22Rv1 (cell line): ENCODE data around the gene NPHS1.

ENCODE experiments used
- H3K27ac ChIP-seq: fragments of 450-650 bp; 2 replicates; pipeline ENCODE4 v1.5.1; 2017
- ZFX ChIP-seq: fragments of 450-650 bp; IDR thresholded peaks from 2 replicates; pipeline ENCODE4 v1.6.1; 2017; ENCODE audit warnings: antibody characterized with exemption, borderline replicate concordance
- TF ChIP-seq, protein P1 (sequence below): fragments of 450-650 bp; IDR thresholded peaks from 2 replicates; pipeline ENCODE4 v1.5.1; 2017; ENCODE audit warnings: mild to moderate bottlenecking

The NPHS1 gene

DNA sequence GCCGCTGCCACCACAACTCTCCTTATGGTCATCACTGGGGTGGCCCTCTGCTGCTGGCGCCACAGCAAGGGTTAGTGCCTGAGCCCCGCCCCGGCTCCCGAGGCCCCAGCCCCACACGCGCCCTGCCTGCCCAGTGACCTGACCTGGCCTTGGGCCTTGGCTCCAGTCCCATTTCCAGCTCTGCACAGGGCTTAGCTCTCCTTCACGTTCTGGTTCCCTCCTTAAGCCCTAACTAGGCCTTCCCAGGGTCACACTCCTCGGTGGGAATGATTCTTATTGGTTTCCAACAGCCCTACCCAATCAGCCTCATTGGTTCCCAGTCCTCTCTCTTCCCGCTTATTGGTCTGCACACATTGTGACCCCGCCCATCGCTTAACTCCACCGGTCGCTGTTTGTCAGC lies 10.2 kb upstream of the NPHS1 start:
- no peak overlapping the region; the same call in 1 of the 2 replicates for H3K27ac ChIP-seq
- TF ChIP-seq, protein P1, sequence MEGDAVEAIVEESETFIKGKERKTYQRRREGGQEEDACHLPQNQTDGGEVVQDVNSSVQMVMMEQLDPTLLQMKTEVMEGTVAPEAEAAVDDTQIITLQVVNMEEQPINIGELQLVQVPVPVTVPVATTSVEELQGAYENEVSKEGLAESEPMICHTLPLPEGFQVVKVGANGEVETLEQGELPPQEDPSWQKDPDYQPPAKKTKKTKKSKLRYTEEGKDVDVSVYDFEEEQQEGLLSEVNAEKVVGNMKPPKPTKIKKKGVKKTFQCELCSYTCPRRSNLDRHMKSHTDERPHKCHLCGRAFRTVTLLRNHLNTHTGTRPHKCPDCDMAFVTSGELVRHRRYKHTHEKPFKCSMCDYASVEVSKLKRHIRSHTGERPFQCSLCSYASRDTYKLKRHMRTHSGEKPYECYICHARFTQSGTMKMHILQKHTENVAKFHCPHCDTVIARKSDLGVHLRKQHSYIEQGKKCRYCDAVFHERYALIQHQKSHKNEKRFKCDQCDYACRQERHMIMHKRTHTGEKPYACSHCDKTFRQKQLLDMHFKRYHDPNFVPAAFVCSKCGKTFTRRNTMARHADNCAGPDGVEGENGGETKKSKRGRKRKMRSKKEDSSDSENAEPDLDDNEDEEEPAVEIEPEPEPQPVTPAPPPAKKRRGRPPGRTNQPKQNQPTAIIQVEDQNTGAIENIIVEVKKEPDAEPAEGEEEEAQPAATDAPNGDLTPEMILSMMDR, result no peak
- no peak for TF ChIP-seq ZFX

DNA sequence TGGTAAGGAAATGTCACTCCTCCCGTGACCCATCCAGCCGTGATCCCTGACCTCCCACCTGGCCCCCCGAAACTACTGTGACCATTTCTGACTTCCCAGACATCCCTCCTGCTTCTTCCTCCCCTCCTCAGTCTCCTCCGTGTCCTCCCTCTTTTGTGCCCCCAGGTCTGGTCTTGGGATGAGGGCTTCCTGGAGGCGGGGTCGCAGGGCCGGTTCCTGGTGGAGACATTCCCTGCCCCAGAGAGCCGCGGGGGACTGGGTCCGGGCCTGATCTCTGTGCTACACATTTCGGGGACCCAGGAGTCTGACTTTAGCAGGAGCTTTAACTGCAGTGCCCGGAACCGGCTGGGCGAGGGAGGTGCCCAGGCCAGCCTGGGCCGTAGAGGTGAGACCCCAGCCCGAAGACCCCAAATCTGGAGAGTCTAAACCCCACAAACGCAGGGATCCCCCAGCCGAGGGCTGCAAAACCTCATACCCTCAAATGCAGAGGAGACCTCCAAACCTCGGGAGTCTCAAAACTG lies 9.4 kb upstream of the NPHS1 start:
- TF ChIP-seq, protein P1, result no peak
- no peak for TF ChIP-seq ZFX
- H3K27ac ChIP-seq, result no peak overlapping the region

DNA sequence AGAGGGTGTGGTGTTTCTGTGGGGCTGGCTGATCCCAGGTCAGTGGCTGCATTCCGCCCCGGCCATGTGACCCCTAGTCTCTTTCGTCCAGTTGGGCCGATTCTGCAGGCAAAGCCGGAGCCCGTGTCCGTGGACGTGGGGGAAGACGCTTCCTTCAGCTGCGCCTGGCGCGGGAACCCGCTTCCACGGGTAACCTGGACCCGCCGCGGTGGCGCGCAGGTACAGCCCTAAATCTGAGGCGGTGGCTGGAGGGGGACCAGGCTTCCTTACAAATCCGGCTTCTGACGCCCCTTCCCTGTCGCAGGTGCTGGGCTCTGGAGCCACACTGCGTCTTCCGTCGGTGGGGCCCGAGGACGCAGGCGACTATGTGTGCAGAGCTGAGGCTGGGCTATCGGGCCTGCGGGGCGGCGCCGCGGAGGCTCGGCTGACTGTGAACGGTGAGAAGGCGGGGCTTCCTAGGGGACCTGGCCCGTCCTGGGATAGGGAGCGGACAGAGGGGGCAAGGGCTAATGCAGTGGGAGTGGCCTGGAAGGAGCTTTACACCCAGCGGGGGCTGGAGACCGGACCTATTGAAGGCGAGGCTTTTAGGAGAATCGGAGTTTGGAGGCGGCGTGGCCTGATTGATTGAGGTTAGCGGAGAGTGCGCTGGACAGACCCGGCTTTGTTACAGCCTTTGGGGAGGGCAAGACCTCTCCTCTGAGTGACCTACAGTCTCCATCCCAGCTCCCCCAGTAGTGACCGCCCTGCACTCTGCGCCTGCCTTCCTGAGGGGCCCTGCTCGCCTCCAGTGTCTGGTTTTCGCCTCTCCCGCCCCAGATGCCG lies 8.7 kb upstream of the NPHS1 start:
- TF ChIP-seq, protein P1, result no peak
- TF ChIP-seq ZFX, result no peak
- H3K27ac ChIP-seq, result no peak overlapping the region

DNA sequence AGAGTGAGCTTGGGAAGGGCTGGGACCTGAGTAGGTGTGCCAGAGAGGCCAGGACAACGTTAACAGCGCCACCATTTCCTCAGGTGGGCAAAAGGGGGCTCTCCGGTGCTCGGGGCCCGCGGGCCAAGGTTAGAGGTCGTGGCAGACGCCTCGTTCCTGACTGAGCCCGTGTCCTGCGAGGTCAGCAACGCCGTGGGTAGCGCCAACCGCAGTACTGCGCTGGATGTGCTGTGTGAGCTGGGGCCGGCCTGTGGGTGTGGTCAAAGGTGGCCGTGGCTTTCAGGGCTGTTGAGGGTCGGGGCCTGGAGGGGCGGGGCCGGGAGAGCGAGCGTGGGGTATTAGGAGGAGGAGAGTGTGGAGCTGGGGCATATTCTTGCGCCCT lies 8.1 kb upstream of the NPHS1 start:
- no peak for TF ChIP-seq ZFX
- TF ChIP-seq, protein P1, result no peak

DNA sequence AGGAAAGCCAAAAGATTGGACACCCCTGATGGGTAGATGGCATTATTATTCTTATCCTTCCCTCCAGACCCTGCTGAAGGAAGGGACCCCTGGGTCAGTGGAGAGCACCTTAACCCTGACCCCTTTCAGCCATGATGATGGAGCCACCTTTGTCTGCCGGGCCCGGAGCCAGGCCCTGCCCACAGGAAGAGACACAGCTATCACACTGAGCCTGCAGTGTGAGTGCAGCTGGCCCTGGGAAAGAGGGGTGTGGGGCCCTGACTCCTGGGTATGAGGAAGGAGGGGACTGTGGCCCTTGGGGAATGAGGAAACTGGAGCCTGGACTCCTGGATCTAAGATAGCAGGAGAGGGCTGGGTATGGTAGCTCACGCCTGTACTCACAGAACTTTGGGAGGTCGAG lies 7.1 kb upstream of the NPHS1 start:
- H3K27ac ChIP-seq, result no peak overlapping the region
- no peak for TF ChIP-seq ZFX
- TF ChIP-seq, protein P1, result no peak

More for the DNA sequence above, 8.1 kb upstream of the NPHS1 start:
- no peak overlapping the region for H3K27ac ChIP-seq

DNA sequence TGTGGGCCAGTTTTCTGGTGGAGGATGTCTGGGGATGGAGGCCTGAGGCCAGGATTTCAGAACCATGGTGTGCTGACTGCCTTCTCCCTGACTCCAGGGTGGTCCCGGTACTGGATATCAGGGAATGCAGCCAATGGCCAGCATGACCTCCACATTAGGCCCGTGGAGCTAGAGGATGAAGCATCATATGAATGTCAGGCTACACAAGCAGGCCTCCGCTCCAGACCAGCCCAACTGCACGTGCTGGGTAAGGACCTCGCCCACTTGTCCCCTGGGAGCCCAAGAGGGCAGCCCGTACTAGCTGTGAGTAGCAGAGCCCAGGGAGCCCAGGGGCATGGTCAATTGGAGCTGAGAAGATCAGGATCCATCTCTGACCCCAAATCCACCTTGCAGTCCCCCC lies 6.0 kb upstream of the NPHS1 start:
- TF ChIP-seq, protein P1, result no peak
- TF ChIP-seq ZFX, result no peak
- H3K27ac ChIP-seq, result no peak overlapping the region

DNA sequence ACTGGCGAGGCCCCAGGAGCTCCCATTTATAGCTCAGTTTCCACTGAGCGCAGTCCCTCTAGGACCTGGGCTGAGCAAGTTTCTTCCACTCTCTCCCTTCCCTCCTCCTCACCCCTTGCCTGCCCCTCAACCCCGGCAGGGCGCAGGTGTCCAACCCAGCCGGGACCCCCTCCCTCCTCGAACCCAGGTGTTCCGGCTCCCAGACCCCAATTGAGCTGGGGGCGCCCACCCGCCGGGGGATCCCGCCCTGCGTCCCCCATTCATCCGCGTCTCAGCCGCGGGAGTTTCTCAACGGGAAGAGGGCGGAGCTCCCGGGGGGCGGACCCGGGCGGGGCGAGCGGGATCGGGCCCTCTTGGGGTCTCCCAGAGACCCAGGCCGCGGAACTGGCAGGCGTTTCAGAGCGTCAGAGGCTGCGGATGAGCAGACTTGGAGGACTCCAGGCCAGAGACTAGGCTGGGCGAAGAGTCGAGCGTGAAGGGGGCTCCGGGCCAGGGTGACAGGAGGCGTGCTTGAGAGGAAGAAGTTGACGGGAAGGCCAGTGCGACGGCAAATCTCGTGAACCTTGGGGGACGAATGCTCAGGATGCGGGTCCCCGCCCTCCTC lies 4.3 kb upstream of the NPHS1 start, which contains the start of gene KIRREL2:
KIRREL2 (plus strand) TSS at position 366 of the 604 bp plus-strand sequence; CDS start at position 575, 209 bp downstream.
- no peak within 1 kb of the TSS for H3K27ac ChIP-seq
- TF ChIP-seq, protein P1, result no peak
- no peak for TF ChIP-seq ZFX
